GM12878 (cell line): ENCODE data around the gene GINS1. TPM values are rescaled to one million over a fixed set of nuclear protein-coding genes. Genes with fewer than 3 reads are reported as not detected.

Experiments used
- ATAC-seq: fragments of 200-7000 bp; cut with Tn5 transposase; 3 replicates; pipeline ENCODE4 v1.9.1; 2020; ENCODE audit warnings: mild to moderate bottlenecking, moderate library complexity
- BruUV-seq: library from RNA; stranded (reverse); fragments of 400-500 nt; replicated peaks from 2 replicates; lab custom pipeline; 2021; lab: Mats Ljungman, UMichigan
- CTCF ChIA-PET: fragments of 300-600 bp; sonication (Branson Sonifier 250); formaldehyde crosslinking; extraction: SDS; loops from one replicate; lab custom pipeline; 2021; ENCODE audit warnings: inconsistent platforms; lab: Yijun Ruan, JAX
- POLR2A ChIA-PET: fragments of 350-600 bp; formaldehyde crosslinking; extraction: SDS; loops from one replicate; lab custom pipeline; 2021; ENCODE audit warnings: inconsistent platforms; lab: Charles Lee
- RAD21 ChIA-PET: fragments of 300-600 bp; sonication (Branson Sonifier 250); formaldehyde crosslinking; loops from one replicate; lab custom pipeline; 2023; ENCODE audit warnings: antibody characterized with exemption; ENCODE audit not compliant: unreplicated experiment; lab: Charles Lee
- SMC1A ChIA-PET: fragments of 300-600 bp; sonication (Branson Sonifier 250); formaldehyde crosslinking; loops from one replicate; lab custom pipeline; 2023; ENCODE audit not compliant: unreplicated experiment, uncharacterized antibody; lab: Charles Lee
- DNase-seq: peaks from one replicate; pipeline ENCODE4 v3.0.0-alpha.2; 2011; ENCODE audit warnings: low read depth, low spot score
- FAIRE-seq: peaks from 3 replicates; lab custom pipeline; 2011; peaks lifted over from hg19 to GRCh38; lab: Jason Lieb, UNC
- H2AFZ ChIP-seq: 2 replicates; pipeline ENCODE4 v1.6.0; 2011; ENCODE audit warnings: low read depth, low read length, control low read depth; ENCODE audit not compliant: control insufficient read depth
- H3K27ac ChIP-seq: 2 replicates; pipeline ENCODE4 v1.5.1; 2011; ENCODE audit warnings: control low read depth; ENCODE audit not compliant: control insufficient read depth, insufficient read depth
- H3K27me3 ChIP-seq, 2 experiments: replicated peaks in 1 of 2; 2 replicates each; pipeline versions ENCODE4 v1.6.0 to v1.6.1; 2011; ENCODE audit warnings: low read length in 1 of 2; ENCODE audit not compliant: control insufficient read depth in 2 of 2, insufficient read depth in 2 of 2
- H3K36me3 ChIP-seq, 2 experiments: 2 replicates each; pipeline ENCODE4 v1.5.1; 2011; ENCODE audit warnings: low read length in 1 of 2; ENCODE audit not compliant: control insufficient read depth in 2 of 2, insufficient read depth in 2 of 2
- H3K4me1 ChIP-seq: 2 replicates; pipeline ENCODE4 v1.6.1; 2011; ENCODE audit warnings: mild to moderate bottlenecking, low read length, moderate library complexity, mixed read lengths; ENCODE audit not compliant: control insufficient read depth, insufficient read depth
- H3K4me2 ChIP-seq: 2 replicates; pipeline ENCODE4 v1.6.0; 2011; ENCODE audit warnings: control low read depth; ENCODE audit not compliant: control insufficient read depth, insufficient read depth
- H3K4me3 ChIP-seq: fragments of 200-600 bp; sonication (generic); 2 replicates; pipeline ENCODE4 v1.5.1; 2016
- H3K79me2 ChIP-seq: 2 replicates; pipeline ENCODE4 v1.6.0; 2011; ENCODE audit warnings: low read length; ENCODE audit not compliant: control insufficient read depth, insufficient read depth
- H3K9ac ChIP-seq: 2 replicates; pipeline ENCODE4 v1.8.0; 2011; ENCODE audit warnings: low read length, control low read depth, mixed read lengths; ENCODE audit not compliant: control insufficient read depth, insufficient read depth
- H3K9me3 ChIP-seq: replicated peaks from 3 replicates; pipeline ENCODE4 v1.5.1; 2011; ENCODE audit warnings: mild to moderate bottlenecking, low read length; ENCODE audit not compliant: control insufficient read depth, insufficient read depth
- H4K20me1 ChIP-seq: 2 replicates; pipeline ENCODE4 v1.6.0; 2011; ENCODE audit not compliant: control insufficient read depth, insufficient read depth
- ASH2L ChIP-seq: fragments of 300-600, 200-600 bp; sonication (generic); IDR thresholded peaks from 2 replicates; pipeline ENCODE4 v1.6.1; 2017; ENCODE audit warnings: low read depth, mild to moderate bottlenecking, borderline replicate concordance
- CBX5 ChIP-seq: sonication (generic); IDR thresholded peaks from 2 replicates; pipeline ENCODE4 v1.6.1; 2016; ENCODE audit warnings: low read depth, moderate library complexity, mild to moderate bottlenecking, inconsistent platforms
- CHD1 ChIP-seq: IDR thresholded peaks from 2 replicates; pipeline ENCODE4 v1.6.1; 2012; ENCODE audit warnings: low read depth, low read length, improper control_type of control experiment
- ETV6 ChIP-seq, 2 experiments: fragments of 450-650 bp in 1 of 2; IDR thresholded peaks in 1 of 2; conservative IDR thresholded peaks in 1 of 2; 2 replicates each; pipeline ENCODE4 v1.6.1; 2014; ENCODE audit warnings: antibody characterized with exemption in 1 of 2, borderline replicate concordance in 1 of 2, low read depth in 1 of 2, mild to moderate bottlenecking in 1 of 2, moderate library complexity in 1 of 2
- EZH2 ChIP-seq: IDR thresholded peaks from 2 replicates; pipeline ENCODE4 v1.6.1; 2012; ENCODE audit warnings: low read depth, mild to moderate bottlenecking, control low read depth, inconsistent platforms, low read length, borderline replicate concordance; ENCODE audit not compliant: control insufficient read depth
- FOS ChIP-seq: IDR thresholded peaks from 3 replicates; pipeline ENCODE4 v1.6.1; 2011; ENCODE audit warnings: borderline replicate concordance; ENCODE audit not compliant: insufficient read length; ENCODE audit errors: extremely low read depth
- GABPA ChIP-seq: IDR thresholded peaks from 2 replicates; pipeline ENCODE4 v1.6.1; 2014; ENCODE audit warnings: antibody characterized with exemption, low read depth, mild to moderate bottlenecking, inconsistent platforms
- JUND ChIP-seq: IDR thresholded peaks from 2 replicates; pipeline ENCODE4 v1.6.1; 2012; ENCODE audit warnings: low read depth, mild to moderate bottlenecking, low read length, improper control_type of control experiment, moderate library complexity
- NKRF ChIP-seq: fragments of 450-650 bp; conservative IDR thresholded peaks from 2 replicates; pipeline ENCODE4 v1.6.1; 2017; ENCODE audit warnings: mild to moderate bottlenecking, moderate library complexity
- RAD51 ChIP-seq: fragments of 450-650 bp; IDR thresholded peaks from 2 replicates; pipeline ENCODE4 v1.6.1; 2016; ENCODE audit warnings: moderate library complexity, mild to moderate bottlenecking, inconsistent platforms
- RBBP5 ChIP-seq: fragments of 200-600 bp; sonication (generic); conservative IDR thresholded peaks from 2 replicates; pipeline ENCODE4 v1.6.1; 2016
- RFX5 ChIP-seq: IDR thresholded peaks from 2 replicates; pipeline ENCODE4 v1.6.1; 2011; ENCODE audit warnings: low read depth, low read length, improper control_type of control experiment
- SMAD1 ChIP-seq: fragments of 450-650 bp; IDR thresholded peaks from 2 replicates; pipeline ENCODE4 v1.6.1; 2018; ENCODE audit warnings: mild to moderate bottlenecking, low read depth; ENCODE audit not compliant: partially characterized antibody
- SPI1 ChIP-seq: IDR thresholded peaks from 2 replicates; pipeline ENCODE4 v1.6.1; 2011; ENCODE audit warnings: low read depth, mild to moderate bottlenecking, low read length, moderate library complexity, borderline replicate concordance; ENCODE audit not compliant: insufficient read depth
- STAT3 ChIP-seq: IDR thresholded peaks from 2 replicates; pipeline ENCODE4 v1.6.1; 2011; ENCODE audit warnings: low read depth, low read length, improper control_type of control experiment
- TARDBP ChIP-seq: IDR thresholded peaks from 2 replicates; pipeline ENCODE4 v1.6.1; 2016; ENCODE audit warnings: borderline replicate concordance
- TCF3 ChIP-seq: IDR thresholded peaks from 2 replicates; pipeline ENCODE4 v1.6.1; 2012; ENCODE audit warnings: low read depth, mild to moderate bottlenecking, low read length, borderline replicate concordance; ENCODE audit not compliant: insufficient read depth
- ZBED1 ChIP-seq: IDR thresholded peaks from 2 replicates; pipeline ENCODE4 v1.6.1; 2016; ENCODE audit warnings: borderline replicate concordance
- ZNF622 ChIP-seq: fragments of 450-650 bp; IDR thresholded peaks from 2 replicates; pipeline ENCODE4 v1.6.1; 2017; ENCODE audit warnings: mild to moderate bottlenecking, inconsistent platforms
- WGBS: methylation state at CpG from one replicate; pipeline ENCODE4 v1.1.6; 2016; ENCODE audit warnings: low lambda C conversion rate; ENCODE audit not compliant: insufficient replicate concordance, insufficient coverage; ENCODE audit errors: missing lambda C conversion rate; 5-methylcytosine and 5-hydroxymethylcytosine counted together
- in situ Hi-C: fragments of 300-500 bp; cut with MboI; formaldehyde crosslinking; loops from 9 replicates; pipeline ENCODE4 v1.14.3; 2018; ENCODE audit warnings: mixed read lengths
- intact Hi-C: fragments of 100-400 bp; cut with micrococcal nuclease; formaldehyde crosslinking; loops from one replicate; pipeline ENCODE4 v1.14.2; 2022; ENCODE audit not compliant: unreplicated experiment
- polyA plus RNA-seq, 11 experiments: library from polyadenylated mRNA; depleted of rRNA in 4 of 11; unstranded in 6 of 11; stranded (reverse) in 5 of 11; fragments of >200 nt; fragmentation: Nextera tagmentation in 4 of 11; fragmentation: Illumina TruSeq in 1 of 11; extraction: Ambion mirVana in 4 of 11; extraction: Trizol in 1 of 11; gene quantifications; 1 replicate in 1 of 11; 2 replicates in 10 of 11; pipeline versions ENCODE4 v1.2.1 to v1.2.3, GENCODE V29; 2011 to 2016; ENCODE audit warnings: inconsistent platforms in 2 of 11, missing spikeins in 2 of 11, low read depth in 1 of 11
- total RNA-seq, 4 experiments: library from RNA; depleted of rRNA in 3 of 4; stranded (reverse); fragments of >200 nt in 3 of 4; fragmentation: Illumina TruSeq in 1 of 4; extraction: Trizol in 1 of 4; gene quantifications; 2 replicates each; pipeline versions ENCODE4 v1.2.1 to v1.2.3, GENCODE V29; 2013 to 2021
- TF ChIP-seq, protein P1 (sequence below): fragments of 450-650 bp; IDR thresholded peaks from 2 replicates; pipeline ENCODE4 v1.6.1; 2016; ENCODE audit warnings: mild to moderate bottlenecking

Gene GINS1
- total and polyA plus RNA-seq, 10 of the 15 experiments (the other 5 are each of a cell fraction or from before 2014, with no cell fraction given), result 13.0 to 44.6 (median 30.3) TPM

DNA sequence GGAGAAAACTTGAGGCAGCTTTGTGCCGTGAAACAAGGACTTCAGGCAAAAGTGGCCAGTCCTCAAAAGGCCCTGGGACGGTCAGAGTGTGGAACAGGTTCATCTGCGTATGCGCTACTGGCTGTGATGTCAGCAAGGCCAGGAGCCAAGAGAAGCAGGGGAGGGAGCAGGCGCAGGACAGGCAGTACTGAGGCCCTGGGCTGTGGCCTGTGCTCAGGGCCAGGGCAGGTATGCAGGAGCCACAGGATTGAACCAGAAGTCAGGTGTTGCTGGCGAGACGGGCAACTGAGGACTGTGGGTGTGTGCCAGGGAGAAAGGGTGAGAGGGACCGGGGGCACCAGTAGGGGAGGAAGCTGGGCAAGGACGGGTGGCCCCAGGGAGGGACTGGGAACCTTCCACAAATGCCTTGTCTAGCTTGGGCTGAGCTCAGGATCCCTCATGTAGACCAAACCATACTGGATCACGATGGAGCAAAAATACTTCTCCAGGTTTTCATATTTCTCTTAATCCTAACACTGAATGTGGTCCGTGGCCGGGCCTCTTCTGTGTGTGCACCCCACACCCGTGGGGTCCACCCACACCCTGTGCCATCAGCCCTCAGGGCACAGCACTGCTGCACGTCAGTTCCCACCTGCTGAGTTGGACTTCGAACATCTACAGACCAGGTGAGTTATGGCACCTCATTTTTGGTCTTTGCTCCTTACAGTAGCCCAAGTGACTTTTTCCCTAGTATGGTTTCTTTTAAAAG, 46.9 kb downstream of the GINS1 start (continued):
- TF ChIP-seq CHD1, result no peak
- no peak for TF ChIP-seq STAT3
- no peak for TF ChIP-seq ZBED1

DNA sequence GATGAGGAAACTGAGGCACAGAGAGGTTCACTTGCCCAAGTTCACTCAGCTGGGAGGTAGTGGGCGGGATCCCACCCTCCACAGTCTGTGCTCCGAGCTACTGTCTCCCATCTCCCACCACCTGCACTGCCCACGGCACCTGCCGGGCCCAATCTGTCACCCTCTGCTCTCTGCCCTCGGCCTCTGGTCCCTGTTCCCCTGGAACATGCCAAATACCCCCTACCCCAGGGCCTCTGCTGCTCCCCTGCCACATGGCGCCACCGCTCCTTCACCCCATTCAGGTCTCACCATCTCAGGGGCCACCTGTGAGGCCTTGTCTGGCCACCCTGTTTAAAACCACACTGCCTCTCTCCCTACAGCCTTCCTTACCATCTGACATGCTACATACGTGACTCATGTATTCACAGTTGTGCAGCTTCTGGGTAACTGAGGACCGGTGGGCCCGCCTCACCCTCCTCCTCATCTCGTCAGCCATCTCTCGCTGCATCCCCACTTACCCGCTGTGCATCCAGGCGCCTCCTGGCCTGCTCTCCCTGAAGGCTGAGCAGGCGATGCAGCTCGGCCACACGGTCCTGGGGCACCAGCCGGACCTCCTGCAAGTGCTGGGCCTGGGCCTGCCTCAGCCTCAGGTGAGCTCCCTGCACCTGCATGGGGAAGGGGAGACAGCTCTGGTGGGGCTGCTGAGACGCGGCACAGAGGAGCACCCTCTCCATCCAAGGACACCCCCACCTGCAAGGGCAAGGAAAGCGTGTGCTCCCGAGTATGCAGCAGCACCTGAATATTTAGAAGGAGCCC, 50.6 kb downstream of the GINS1 start:
- RAD21 ChIA-PET, result no interaction called here
- SMC1A ChIA-PET, result interaction anchor here (1.3 kb wide), 1 partner anchor 12 kb away, joined by 4 read pairs; no protein-coding TSS in a partner anchor
- H3K79me2 ChIP-seq, result no peaks in the 10 kb centered on the region
- intact Hi-C loops (no loop called here), in situ Hi-C loops (no loop called here)
- no peaks in the 10 kb centered on the region for H3K36me3 ChIP-seq
- FAIRE-seq (no peak), DNase-seq (no peak), ATAC-seq (no peak)
- no peak overlapping the region for H3K4me2 ChIP-seq
- CTCF ChIA-PET, result no interaction called here
- no peak overlapping the region for H2AFZ ChIP-seq
- no peaks in the 10 kb centered on the region for H3K9me3 ChIP-seq
- H3K4me1 ChIP-seq, result no peaks in the 10 kb centered on the region
- H4K20me1 ChIP-seq, result no peaks in the 10 kb centered on the region
- H3K27me3 ChIP-seq, result no peaks in the 10 kb centered on the region; a peak in 1 of 4 replicates
- no peak overlapping the region for H3K4me3 ChIP-seq
- BruUV-seq, result no TSS peak
- POLR2A ChIA-PET, result no interaction called here
- no peak overlapping the region for H3K9ac ChIP-seq
- H3K27ac ChIP-seq, result no peak overlapping the region
- 36% methylated on average over 18 of the region's 22 CpGs for WGBS
- TF ChIP-seq GABPA, result no peak
- no peak for TF ChIP-seq EZH2
- no peak for TF ChIP-seq ZNF622
- TF ChIP-seq TCF3, result no peak
- no peak for TF ChIP-seq FOS
- TF ChIP-seq JUND, result no peak
- TF ChIP-seq TARDBP, result no peak
- TF ChIP-seq RAD51, result no peak
- TF ChIP-seq, protein P1, sequence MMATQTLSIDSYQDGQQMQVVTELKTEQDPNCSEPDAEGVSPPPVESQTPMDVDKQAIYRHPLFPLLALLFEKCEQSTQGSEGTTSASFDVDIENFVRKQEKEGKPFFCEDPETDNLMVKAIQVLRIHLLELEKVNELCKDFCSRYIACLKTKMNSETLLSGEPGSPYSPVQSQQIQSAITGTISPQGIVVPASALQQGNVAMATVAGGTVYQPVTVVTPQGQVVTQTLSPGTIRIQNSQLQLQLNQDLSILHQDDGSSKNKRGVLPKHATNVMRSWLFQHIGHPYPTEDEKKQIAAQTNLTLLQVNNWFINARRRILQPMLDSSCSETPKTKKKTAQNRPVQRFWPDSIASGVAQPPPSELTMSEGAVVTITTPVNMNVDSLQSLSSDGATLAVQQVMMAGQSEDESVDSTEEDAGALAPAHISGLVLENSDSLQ, result no peak
- no peak for TF ChIP-seq SPI1
- no peak for TF ChIP-seq NKRF
- TF ChIP-seq ETV6 (conservative IDR thresholded peaks at IDR 0.05 in 1 of 2, IDR thresholded peaks at IDR 0.05 in 1 of 2; ENCODE audit: borderline replicate concordance in 1 of 2, low read depth in 1 of 2), result no peak
- no peak for TF ChIP-seq CBX5
- TF ChIP-seq SMAD1, result no peak
- TF ChIP-seq ASH2L, result no peak
- no peak for TF ChIP-seq RFX5
- TF ChIP-seq RBBP5, result no peak
